DMS153 (cell line): ENCODE measurements around the gene SEPTIN2.
"Not testable (repeated sequence)": the region's sequence is repeated elsewhere in the genome, so short reads cannot be mapped to it uniquely, and the experiment has no call there.

ENCODE experiments used
- DNase-seq: peaks from one replicate; lab custom pipeline; 2025; lab: John Stamatoyannopoulos, UW

SEPTIN2 gene

GRCh38 chr2:241350878-241351639, 35.3 kb downstream of the SEPTIN2 start:
- DNase-seq, result no peak

- DNase-seq, result no peak
These were observed 35.9 kb downstream of the SEPTIN2 start for GRCh38 chr2:241351640-241352031.

- DNase-seq, result no peak
These were observed 36.5 kb downstream of the SEPTIN2 start for GRCh38 chr2:241352227-241352626.

GRCh38 chr2:241354668-241355658, 39.2 kb downstream of the SEPTIN2 start:
- peak; percentile 45 for DNase-seq

GRCh38 chr2:241355983-241356870, 40.5 kb downstream of the SEPTIN2 start, which contains the start of gene FARP2:
TSS of gene FARP2 (plus strand) at chr2:241356285. CDS start at chr2:241373108, 16,823 bp downstream.
- peak; percentile 97 for DNase-seq

- no peak for DNase-seq
These were observed 41.1 kb downstream of the SEPTIN2 start for GRCh38 chr2:241356871-241357260.

GRCh38 chr2:241357531-241357930, 41.8 kb downstream of the SEPTIN2 start:
- no peak for DNase-seq

GRCh38 chr2:241358470-241358869, 42.7 kb downstream of the SEPTIN2 start:
- no peak for DNase-seq

- DNase-seq, result no peak
These were observed 43.8 kb downstream of the SEPTIN2 start for GRCh38 chr2:241359481-241360045.

- DNase-seq, result no peak
These were observed 47.7 kb downstream of the SEPTIN2 start for GRCh38 chr2:241363426-241363825.

GRCh38 chr2:241364781-241365180, 49.1 kb downstream of the SEPTIN2 start:
- no peak for DNase-seq

GRCh38 chr2:241366678-241367077, 51.0 kb downstream of the SEPTIN2 start:
- DNase-seq, result no peak

GRCh38 chr2:241368643-241369042, 52.9 kb downstream of the SEPTIN2 start:
- no peak for DNase-seq

GRCh38 chr2:241372361-241372992, 56.8 kb downstream of the SEPTIN2 start:
- DNase-seq, result no peak

- peak; percentile 45 for DNase-seq
These were observed 57.7 kb downstream of the SEPTIN2 start for GRCh38 chr2:241373446-241373845.

GRCh38 chr2:241373906-241374305, 58.2 kb downstream of the SEPTIN2 start:
- DNase-seq, result not testable (repeated sequence)

GRCh38 chr2:241375300-241375699, 59.6 kb downstream of the SEPTIN2 start:
- no peak for DNase-seq

GRCh38 chr2:241376808-241377207, 61.1 kb downstream of the SEPTIN2 start:
- no peak for DNase-seq

- no peak for DNase-seq
These were observed 63.1 kb downstream of the SEPTIN2 start for GRCh38 chr2:241378816-241379215.

GRCh38 chr2:241379481-241380480, 64.1 kb downstream of the SEPTIN2 start:
- DNase-seq, result no peak
